HL-60 (cell line): ENCODE data around the gene ZFYVE27.

Experiments used
- CTCF ChIP-seq: IDR thresholded peaks from one replicate; pipeline ENCODE4 v1.5.1; 2011; ENCODE audit warnings: low read length, control low read depth, inconsistent platforms; ENCODE audit not compliant: insufficient read depth
- SPI1 ChIP-seq: IDR thresholded peaks from 2 replicates; pipeline ENCODE4 v1.6.1; 2012; ENCODE audit warnings: low read depth, mild to moderate bottlenecking, borderline replicate concordance

- no peak for TF ChIP-seq CTCF
- TF ChIP-seq SPI1: no peak
Observed at GRCh38 chr10:97789770-97790397, 53.0 kb downstream of the ZFYVE27 start.
